Fibroblast of skin of right quadriceps (primary cell): ENCODE measurements around the gene FCMR.

Source experiments
- DNase-seq: peaks from one replicate; pipeline ENCODE4 v3.0.0-alpha.2; 2013

Gene FCMR, protein sequence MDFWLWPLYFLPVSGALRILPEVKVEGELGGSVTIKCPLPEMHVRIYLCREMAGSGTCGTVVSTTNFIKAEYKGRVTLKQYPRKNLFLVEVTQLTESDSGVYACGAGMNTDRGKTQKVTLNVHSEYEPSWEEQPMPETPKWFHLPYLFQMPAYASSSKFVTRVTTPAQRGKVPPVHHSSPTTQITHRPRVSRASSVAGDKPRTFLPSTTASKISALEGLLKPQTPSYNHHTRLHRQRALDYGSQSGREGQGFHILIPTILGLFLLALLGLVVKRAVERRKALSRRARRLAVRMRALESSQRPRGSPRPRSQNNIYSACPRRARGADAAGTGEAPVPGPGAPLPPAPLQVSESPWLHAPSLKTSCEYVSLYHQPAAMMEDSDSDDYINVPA

DNA sequence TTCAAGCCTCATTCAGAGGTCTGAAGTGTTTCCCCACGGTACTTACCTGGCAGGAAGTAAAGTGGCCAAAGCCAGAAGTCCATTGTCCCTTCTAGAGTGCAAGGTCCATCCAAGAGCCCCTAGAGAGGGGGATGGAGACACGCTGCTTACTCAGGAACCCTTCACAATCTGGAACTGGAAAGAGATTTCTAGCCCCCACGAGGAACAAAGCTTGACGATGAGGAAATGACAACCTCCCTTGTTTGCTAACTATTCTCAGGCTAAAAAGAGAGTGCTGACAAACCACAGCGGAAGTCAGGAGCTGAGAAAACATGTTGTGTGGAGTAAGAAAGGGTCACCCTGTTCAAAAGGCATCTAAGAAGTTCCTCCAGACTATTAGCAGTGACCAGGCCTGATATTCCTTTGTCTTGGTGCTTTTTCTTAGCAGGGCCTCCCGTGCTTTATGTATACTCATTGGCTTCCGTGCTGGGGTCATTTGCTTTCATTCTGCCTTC, at the start of gene FCMR:
FCMR (minus strand) TSS at position 170 of the 494 bp plus-strand sequence; CDS start at position 83, 87 bp downstream.
- DNase-seq = no peak

- DNase-seq = no peak
Observed at GRCh38 chr1:206971029-206971655, 49.4 kb upstream of the FCMR start.

DNA sequence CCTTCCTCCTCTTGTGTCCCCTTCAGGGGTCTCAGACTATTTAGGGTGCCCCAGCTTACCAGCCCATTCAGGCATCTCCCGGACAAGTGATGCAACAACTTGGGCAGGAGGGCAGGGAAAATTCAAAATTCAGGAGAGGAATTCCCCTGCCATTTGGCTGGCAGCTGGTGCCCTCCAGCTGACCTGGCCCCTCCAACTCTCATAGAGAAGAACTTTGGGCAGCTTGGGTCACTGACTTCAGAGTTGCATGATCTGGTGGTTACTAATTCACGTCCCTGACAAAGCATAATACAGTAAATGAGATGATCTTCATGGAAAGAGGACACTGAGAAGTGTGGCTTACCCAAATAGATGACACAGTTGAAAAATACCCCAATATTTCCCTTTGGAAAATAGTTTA, 48.7 kb upstream of the FCMR start, which contains the start of gene FCAMR:
FCAMR (minus strand) TSS at position 15 of the 400 bp plus-strand sequence. CDS start 335 bp downstream, outside the sequence.
- no peak for DNase-seq

- DNase-seq = no peak
Observed at GRCh38 chr1:206969090-206969489, 47.3 kb upstream of the FCMR start.

GRCh38 chr1:206967096-206967849, 45.5 kb upstream of the FCMR start:
- DNase-seq = peak; percentile 31

DNA sequence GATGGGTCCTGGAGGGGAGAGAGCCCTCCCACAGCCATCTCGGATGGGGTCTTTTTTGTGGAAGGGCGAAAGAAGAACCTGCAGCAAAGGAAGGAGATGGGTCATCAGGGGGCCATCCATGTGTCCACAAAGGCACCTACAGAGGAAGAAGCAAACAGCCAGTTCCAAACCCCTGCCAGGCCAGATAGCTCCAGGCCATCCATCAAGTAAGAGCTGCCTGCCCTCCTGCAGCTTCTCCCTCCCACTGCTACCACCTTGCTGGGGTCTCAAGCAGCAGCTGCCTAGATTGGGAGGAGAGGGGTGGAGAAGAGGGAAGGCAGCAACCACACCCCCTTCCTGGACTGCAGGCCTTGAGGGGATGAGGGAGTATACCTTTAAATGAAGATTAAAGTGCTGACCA, 44.0 kb upstream of the FCMR start:
- DNase-seq = no peak

DNA sequence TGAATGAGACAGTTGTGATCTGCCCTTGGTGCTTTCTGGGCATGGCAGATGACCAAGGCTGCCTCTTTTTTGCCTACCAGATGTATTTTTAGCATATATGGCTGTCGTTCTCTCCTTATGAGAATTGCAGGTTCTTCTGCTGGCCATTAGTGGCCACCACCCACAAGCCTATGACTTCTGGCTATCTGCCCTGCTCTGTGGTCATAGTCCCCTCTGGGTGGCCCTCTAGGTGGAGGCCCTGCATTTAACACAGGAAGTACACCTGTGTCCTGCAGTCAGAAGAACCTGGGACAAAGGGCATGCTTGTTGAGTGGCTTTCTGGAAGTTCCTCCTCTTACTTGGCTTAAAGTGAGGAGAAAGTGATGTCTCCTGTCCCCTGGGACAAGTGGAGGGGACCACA, 42.0 kb upstream of the FCMR start:
- DNase-seq = no peak

DNA sequence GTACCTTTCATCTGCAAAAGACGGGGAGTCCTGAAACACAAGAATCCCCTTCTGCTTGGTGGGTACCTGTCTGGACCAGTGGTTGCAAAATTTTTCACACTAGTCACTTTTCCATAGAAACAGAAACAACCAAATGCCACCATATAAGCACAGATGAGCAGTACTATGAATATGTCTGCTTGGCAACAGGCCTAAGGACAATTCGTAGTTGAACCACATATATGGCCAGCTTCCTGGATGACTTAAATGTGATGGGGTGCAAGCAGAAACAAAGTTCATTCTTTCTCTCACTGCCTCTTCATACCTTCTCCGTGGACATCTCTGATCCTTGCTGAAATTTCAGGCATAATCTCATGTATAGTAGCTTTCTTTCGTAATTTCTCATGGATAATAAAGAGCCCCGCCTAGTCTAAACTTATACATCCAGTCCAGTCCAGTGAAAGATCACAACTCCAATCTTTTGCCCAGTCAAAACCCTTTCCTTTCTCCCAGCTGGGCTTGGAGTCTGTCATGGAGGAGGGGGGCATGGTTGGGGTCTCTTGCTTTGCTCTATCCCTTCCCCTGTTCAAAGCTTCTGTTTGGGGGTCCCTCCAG, 41.5 kb upstream of the FCMR start:
- peak; percentile 6 for DNase-seq

DNA sequence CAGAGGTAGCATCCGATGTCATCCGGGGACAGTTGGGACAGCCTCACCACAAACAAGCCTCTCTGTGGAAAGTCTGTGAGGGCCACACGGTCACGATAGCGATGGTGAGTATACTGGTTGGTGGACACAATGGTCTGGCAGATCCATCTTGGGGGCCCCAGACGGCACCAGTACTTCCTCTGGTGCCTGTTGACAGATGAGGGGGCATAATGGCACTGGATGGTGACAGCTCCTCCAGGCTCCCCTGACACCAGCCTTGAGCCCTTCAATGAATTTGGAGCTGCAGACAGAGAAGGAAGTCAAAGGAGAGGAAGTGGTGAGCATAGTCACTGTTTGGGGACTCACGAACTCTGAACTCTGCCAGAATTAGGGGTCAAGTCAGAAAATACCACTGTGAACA, 40.5 kb upstream of the FCMR start:
- no peak for DNase-seq

DNA sequence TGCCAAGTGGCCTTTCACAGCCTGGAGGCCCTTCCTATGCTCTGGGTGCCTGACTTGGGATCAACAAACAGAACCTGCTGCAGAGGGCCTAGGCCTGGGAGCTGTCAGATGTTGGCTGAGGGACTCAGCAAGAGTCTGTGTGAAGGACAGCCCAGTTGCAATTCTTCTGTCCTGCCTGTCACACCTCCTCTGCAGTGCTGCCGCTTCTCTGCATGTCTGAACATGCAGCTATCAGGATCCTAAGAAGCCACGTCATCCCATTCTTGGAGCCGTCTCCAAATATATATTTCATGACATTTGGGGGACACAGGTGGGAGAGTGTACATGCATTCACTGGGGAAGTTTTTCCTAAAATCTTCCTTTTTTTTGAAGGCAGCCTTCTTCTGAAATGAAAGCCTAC, 39.9 kb upstream of the FCMR start:
- no peak for DNase-seq

DNA sequence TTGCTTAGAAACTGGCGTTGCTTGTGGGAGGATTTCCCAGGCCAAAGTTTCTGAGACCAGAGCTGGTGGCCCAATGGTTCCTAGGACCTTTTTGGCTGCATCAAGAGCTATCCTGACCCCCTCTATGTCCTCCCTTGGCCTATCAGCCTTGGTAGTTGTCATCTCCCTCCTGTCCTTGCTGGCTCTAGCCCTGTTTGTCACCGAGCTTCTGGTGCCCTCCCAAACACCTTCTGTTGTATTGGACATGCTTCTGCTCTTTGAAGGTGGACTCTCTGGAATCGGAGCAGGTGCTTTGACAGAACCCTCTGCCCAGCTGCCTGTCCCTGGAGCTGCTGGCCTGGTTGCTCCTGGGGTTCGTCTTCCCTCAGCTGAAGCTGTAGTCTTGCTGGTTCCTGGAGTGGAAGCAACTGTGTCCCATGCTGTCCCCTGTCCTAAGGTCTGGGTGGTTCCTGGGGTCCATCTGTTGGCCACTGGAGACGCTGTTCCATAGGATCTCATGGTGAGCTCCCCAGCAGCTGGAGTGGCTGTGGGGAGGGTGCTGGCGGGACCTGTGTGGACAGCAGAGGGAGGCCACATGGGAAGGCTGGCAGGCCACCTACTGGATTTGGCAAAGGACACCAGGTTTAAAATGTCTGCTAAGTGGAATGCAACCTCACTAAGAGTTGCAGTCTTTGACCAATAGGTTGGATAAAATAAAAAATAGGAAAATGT, 39.1 kb upstream of the FCMR start:
- DNase-seq = no peak

- no peak for DNase-seq
Observed at GRCh38 chr1:206958144-206958543, 36.4 kb upstream of the FCMR start.

GRCh38 chr1:206957639-206958038, 35.9 kb upstream of the FCMR start:
- DNase-seq = no peak

DNA sequence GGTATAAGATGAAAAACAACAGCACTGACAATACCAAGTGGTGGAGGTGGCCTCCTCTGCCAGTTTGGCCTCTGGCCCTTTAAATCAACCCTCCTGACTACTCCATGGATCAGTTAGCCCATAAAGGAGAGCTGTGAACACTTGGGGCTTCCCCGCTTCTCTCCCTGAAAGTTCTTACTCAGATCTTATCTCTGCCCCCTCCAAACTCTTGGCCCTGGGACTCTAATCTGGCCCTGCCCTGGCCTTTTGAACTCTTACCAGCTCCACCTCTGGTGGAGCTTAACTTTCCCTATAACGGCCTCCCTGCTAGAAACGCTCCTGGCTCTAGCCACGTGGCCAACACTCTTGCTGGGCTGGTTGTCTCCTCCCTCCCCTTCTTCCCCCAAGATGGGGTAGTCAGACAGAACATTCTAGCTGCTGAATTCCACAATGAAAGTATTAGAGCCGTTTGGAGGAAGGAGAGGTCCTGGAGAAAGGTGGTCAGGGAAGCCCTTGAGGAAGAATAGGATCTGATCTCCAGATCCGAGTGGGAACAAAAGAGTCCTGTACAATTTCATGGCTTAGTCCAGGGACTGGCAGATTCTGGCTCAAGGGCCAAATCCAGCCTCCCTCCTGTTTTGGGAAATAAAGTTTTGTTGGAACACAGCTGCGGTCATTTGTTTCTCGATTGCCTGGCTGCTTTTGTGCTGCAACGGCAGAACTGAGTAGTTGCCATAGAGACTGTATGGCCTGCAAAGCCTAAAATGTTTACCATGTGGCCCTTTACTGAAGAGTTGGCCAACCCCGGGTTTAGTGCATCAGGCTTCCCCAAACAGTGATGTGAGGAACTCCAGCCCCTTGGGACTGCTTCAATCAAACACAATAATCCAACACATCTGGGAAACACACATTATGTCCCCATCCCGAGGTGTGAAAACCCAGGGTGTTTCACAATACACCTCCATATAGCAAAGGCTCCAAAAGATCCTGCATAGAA, 34.0 kb upstream of the FCMR start:
- DNase-seq = peak; percentile 66

DNA sequence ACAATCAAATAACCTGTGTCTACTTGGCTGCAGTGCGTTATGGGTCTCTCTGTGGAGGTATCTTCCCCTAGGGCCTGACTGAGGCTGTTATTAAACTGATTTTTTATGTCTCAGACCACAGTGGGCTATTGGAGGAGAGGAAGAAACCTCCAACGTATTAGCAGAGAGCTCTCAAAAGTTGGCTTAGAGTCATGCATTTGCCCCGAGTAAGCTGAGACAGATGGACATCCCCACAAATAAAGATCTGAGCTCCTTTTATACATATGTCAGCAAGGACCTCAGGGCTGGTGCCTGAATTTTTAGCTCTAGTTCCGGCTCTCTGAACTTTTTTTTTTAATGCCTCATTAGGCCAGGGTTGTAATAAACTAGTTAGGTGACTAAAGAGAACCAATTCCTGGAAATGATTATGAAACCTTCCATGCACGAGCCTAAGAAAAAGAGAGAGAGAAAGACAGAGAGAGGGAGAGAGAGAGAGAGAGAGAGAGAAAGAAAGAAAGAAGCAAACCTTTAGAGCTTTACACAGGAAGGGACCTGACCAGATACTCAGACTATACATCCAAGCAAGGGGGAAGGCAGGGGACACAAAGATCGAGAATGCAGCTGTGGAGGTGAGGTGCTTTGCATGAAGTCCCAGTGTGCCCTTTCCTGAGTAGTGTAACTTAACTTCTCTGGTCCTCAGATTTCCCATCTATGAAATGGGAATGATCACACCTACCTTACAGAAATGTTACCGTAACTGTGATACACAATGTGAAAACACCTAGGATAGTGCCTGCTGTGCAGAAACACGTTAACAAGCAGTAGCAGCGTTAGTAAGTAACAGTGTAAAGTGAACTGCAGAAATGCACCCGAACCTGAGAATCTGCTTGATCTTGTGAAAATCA, 33.0 kb upstream of the FCMR start:
- DNase-seq = no peak

DNA sequence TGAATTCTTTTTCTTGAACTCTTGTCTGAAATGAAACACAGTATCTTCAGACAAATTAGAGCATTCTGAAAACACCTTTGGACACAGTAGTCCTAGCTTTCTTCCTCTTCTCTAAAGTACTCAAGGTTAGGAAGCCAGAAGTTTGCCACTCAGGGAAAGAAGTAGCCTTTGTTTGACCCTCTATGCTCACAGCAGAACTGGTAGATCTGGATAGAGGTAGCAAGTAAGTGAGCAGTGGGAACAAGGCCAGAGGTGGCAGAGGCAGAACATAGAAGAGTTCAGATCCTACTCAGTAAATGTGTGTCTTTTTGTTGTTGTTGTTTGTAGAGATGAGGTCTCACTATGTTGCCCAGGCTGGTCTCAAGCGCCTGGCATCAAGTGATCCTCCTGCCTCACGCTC, 31.9 kb upstream of the FCMR start:
- no peak for DNase-seq

GRCh38 chr1:206953126-206953525, 31.4 kb upstream of the FCMR start:
- DNase-seq = no peak

DNA sequence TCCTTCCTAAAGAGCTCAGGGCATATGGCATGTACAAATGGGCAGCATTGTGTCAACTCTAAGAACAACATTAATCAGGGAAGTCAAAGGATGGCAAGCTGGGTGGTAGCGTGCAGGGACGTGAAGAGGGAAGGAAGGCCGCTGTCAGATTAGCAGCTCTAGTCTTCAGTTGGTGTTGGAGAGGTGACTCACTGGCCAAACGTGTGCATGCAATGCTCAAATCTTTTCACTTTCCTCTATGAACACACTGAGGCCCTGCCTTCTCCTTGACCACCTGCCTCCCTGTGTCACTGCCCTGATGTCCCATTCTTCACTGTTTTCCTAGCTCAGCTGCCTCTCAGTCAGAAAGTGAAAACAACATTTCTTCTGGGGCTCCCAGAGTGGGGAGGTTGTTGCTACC, 30.4 kb upstream of the FCMR start:
- DNase-seq = no peak

- DNase-seq = no peak
Observed at GRCh38 chr1:206951318-206952100, 29.8 kb upstream of the FCMR start.
